Effector memory CD4-positive, alpha-beta T cell (primary cell): ENCODE data around the gene ZNF805.
"Not testable (repeated sequence)": the region's sequence is repeated elsewhere in the genome, so short reads cannot be mapped to it uniquely, and the experiment has no call there.

ENCODE experiments used
- DNase-seq, 3 donors: peaks; one replicate each; pipeline ENCODE4 v3.0.0-alpha.2; 2020
- H3K27ac ChIP-seq: 2 replicates; pipeline ENCODE4 v1.7.0; 2013; ENCODE audit warnings: mild to moderate bottlenecking, low read length, moderate library complexity; ENCODE audit not compliant: insufficient read depth, poor library complexity, severe bottlenecking
- H3K27me3 ChIP-seq: replicated peaks from 2 replicates; pipeline ENCODE4 v1.7.0; 2013; ENCODE audit warnings: mild to moderate bottlenecking, low read length; ENCODE audit not compliant: insufficient read depth, control insufficient read depth, poor library complexity, severe bottlenecking
- H3K36me3 ChIP-seq: 2 replicates; pipeline ENCODE4 v1.7.0; 2013; ENCODE audit warnings: mild to moderate bottlenecking, low read length, moderate library complexity; ENCODE audit not compliant: control insufficient read depth, insufficient read depth
- H3K4me1 ChIP-seq: 2 replicates; pipeline ENCODE4 v1.7.0; 2013; ENCODE audit warnings: low read length, mild to moderate bottlenecking; ENCODE audit not compliant: control insufficient read depth, insufficient read depth, poor library complexity, severe bottlenecking
- H3K4me3 ChIP-seq: 2 replicates; pipeline ENCODE4 v1.7.0; 2013; ENCODE audit warnings: low read length, low read depth, mild to moderate bottlenecking; ENCODE audit not compliant: insufficient read depth, poor library complexity, severe bottlenecking
- H3K9me3 ChIP-seq: 2 replicates; pipeline ENCODE4 v1.7.0; 2013; ENCODE audit warnings: mild to moderate bottlenecking, low read length, moderate library complexity; ENCODE audit not compliant: control insufficient read depth
- total RNA-seq, 3 donors: gene quantifications; one replicate each; lab custom pipeline; 2026; lab: John Stamatoyannopoulos, UW

The ZNF805 gene
- 56.4 to 79.5 (median 56.5) reads per million in 3 donors for total RNA-seq

DNA sequence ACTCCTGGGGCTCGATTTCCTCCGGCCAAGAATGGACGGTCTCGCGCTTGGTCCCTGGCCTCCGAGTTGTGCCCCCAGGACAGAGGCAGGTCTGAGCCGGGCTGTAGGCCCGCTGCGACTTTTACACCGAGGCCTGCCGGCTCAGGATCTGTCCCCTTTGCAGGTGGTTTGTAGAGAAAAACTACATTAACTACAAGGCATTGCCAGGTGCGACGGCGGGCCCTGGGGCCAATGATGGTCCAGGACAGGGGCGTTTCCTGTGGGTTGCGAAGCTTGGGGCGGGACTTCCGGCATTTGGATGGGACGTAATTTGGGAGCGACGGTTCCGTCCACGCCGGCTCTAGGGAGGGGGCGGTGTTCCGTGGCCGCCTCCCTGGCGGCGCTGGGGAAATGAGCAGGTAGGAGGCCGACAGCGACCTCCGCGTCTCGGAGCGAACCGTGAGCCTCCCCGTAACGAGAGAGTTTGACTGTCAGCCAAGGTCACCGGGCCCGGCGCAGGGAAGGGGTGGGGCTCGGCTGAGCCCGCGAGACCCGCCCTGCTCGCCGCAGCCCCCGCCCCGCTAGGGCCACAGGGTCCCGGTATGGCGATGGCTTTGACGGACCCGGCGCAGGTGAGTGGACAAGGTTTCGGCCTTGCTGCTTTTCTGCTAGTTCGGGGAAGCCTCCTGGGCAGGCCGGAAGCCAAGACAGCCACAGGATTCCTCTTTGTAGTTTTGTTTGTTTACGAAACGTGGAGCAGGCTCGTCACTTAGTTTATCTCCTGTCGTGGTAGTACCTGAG lies at the start of gene ZNF805:
Gene ZNF805 (plus strand): TSS at position 322 of the 780 bp plus-strand sequence. CDS start 260 bp downstream, at position 582.
- H3K27ac ChIP-seq, result peak within 1 kb of the TSS; percentile 94
- H3K9me3 ChIP-seq, result no peaks in the 10 kb centered on the region
- DNase-seq, result peak; percentile 91 to 94 (median 92)
- peaks cover 14% of the 10 kb centered on the region for H3K36me3 ChIP-seq
- H3K27me3 ChIP-seq, result no peaks in the 10 kb centered on the region
- H3K4me3 ChIP-seq, result peak within 1 kb of the TSS; percentile 80
- H3K4me1 ChIP-seq, result peaks cover 14% of the 10 kb centered on the region

DNA sequence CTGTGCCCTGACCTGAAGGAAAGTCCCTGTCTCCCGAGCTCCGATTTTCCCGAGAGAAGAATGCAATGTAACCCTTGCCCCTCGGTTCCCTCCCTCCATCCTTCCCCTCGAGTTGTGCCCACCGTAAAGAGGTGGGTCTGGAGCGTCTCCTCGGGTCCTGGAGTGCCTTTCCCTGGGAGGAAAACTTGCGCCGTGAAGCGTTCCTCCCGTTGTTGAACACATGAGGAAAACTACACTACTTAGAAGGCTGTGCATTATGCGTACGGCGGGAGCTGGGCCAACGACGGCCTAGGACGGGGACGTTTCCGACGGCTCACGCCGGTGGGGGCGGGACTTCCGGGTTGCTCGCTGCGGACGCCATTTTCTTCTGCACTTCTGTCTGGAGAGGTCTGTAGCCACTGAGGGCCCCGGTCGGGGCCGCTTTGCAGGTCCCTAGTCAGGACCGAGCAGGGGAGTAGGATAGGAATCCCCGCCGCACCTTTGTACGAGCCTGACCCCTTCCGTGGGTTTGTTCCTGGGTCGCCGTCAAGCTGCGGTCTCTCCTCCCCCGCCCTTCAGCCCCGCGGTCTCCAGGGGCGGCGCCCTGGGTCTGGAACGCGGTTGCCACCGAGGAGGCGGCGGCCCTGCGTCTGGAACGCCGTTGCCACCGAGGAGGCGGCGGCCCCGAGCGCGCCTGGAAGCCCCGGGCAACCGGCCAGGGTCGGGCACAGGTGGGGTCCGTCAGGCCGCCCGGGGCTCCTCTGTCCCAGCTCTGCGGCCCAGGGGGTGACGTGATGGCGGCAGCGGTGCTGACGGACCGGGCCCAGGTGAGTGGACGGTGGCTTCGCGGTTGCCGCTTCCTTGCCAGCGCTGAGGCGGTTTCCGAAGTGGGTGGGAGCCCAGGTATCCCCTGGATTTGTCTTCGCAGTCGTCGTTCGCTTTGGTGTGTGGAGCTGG lies 49.0 kb upstream of the ZNF805 start, which contains the start of gene ZNF264:
Gene ZNF264 (plus strand): TSS at position 360 of the 936 bp plus-strand sequence. CDS start 414 bp downstream, at position 774.
- Histone ChIP-seq H3K4me1 (peaks cover 13% of the 10 kb centered on the region), H3K27me3 (no peaks in the 10 kb centered on the region), H3K27ac (peak within 1 kb of the TSS; percentile 83), H3K36me3 (peaks cover 29% of the 10 kb centered on the region), H3K9me3 (no peaks in the 10 kb centered on the region), H3K4me3 (peak within 1 kb of the TSS; percentile 85)
- DNase-seq, result peak; percentile 69 to 78 (median 74)

DNA sequence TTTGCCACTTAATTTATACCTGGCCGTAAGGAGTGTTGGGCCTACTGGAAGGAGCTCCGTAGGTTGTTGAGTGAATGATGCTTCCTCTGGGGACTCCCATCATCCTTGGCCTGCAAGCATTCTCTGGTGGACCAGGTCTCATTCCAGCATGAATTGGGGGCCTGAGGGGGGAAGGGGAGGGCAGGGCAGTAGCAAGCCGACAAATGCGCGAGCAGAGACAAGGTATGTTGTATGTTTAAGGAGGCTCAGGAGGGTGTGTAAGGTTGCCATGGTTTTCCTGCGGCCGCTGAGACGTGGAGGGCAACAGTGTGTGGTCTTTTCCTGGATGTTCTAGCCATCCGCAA lies 48.4 kb upstream of the ZNF805 start:
- peak overlapping the region; percentile 85 for H3K4me3 ChIP-seq
- no peaks in the 10 kb centered on the region for H3K27me3 ChIP-seq
- DNase-seq, result no peak
- peaks cover 36% of the 10 kb centered on the region for H3K36me3 ChIP-seq
- H3K27ac ChIP-seq, result peak overlapping the region; percentile 83
- no peaks in the 10 kb centered on the region for H3K9me3 ChIP-seq
- H3K4me1 ChIP-seq, result peaks cover 13% of the 10 kb centered on the region

DNA sequence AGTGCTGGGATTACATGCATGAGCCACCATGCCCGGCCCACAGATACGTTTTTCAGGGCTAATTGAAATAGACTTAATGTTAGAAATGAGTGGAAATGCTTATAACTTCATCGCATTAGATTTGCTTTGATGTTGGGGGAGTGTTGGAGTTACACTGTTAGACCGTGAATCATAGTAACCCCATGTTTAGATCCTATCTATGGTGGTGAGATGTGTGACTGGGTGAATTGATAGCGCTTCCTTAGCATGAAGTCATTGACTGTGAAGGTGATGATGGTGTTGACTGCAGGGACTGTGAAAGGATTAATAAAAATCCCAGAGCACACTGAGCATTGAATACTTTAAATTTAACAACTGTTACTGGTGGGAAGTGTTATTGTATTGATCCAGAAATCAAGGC lies 47.4 kb upstream of the ZNF805 start:
- Histone ChIP-seq H3K4me3 (no peak overlapping the region), H3K27me3 (no peaks in the 10 kb centered on the region), H3K4me1 (peaks cover 13% of the 10 kb centered on the region), H3K36me3 (peaks cover 37% of the 10 kb centered on the region), H3K27ac (no peak overlapping the region), H3K9me3 (no peaks in the 10 kb centered on the region)
- DNase-seq, result no peak

DNA sequence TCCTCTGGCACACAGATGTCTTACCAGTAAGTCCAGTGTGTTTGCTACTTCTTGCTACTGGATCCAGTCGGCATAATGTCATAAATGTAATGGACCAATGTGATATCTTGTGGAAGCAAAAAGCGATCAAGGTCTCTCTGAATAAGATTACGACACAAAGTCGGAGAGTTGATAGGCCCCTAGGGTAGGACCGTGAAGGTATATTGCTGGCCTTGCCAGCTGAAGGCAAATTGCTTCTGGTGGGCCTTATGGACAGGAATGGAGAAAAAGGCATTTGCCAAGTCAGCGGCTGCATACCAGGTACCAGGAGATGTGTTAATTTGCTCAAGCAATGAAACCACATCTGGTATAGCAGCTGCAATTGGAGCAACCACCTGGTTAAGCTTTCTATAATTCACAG lies 42.6 kb upstream of the ZNF805 start:
- H3K36me3 ChIP-seq, result peaks cover 40% of the 10 kb centered on the region
- DNase-seq, H3K9me3 ChIP-seq, H3K27me3 ChIP-seq, H3K27ac ChIP-seq, H3K4me3 ChIP-seq, H3K4me1 ChIP-seq: not testable (repeated sequence)

DNA sequence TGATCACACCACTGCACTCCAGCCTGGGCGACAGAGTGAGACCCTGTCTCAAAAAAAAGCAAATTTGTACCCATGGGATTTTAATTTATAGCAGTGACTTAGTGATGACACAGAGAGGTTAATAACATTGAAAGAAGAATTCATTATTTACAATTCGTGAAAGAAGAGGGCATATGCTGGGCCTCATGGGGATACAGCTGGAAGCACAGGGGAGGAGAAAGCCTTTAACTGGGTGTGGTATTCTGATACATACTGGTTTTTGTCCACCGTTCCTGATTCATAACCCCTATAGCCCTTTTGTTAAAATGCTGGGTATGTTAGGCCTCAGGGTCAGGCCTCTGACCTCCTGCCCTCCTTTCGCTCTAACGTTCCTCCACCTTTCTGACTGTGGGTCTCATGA lies 38.3 kb upstream of the ZNF805 start:
- H3K9me3 ChIP-seq, result peaks cover 5% of the 10 kb centered on the region
- no peak overlapping the region for H3K27ac ChIP-seq
- H3K36me3 ChIP-seq, result peaks cover 27% of the 10 kb centered on the region
- no peaks in the 10 kb centered on the region for H3K4me1 ChIP-seq
- H3K4me3 ChIP-seq, result no peak overlapping the region
- H3K27me3 ChIP-seq, result no peaks in the 10 kb centered on the region
- no peak for DNase-seq

DNA sequence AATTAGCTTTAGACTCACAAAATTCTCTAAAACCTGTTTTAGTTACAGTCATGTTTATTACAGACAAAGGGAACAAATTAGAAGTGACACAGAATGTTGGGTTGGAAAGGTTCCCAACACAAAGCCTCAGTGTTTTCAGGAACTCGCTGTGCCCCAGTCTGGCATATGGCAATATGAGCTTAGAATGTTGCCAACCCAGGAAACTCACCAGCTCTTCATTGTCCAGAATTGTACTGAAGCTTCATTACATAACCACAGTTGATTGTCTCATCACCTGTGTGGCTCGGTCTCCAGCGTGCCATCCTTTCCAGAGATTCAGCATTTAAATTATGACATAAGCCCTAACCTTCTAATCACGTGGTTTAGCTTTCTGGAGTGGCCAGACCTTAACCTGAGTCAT lies 30.1 kb upstream of the ZNF805 start:
- H3K36me3 ChIP-seq, result peaks cover 57% of the 10 kb centered on the region
- no peaks in the 10 kb centered on the region for H3K4me1 ChIP-seq
- no peak for DNase-seq
- H3K27me3 ChIP-seq, result no peaks in the 10 kb centered on the region
- no peaks in the 10 kb centered on the region for H3K9me3 ChIP-seq
- no peak overlapping the region for H3K4me3 ChIP-seq
- H3K27ac ChIP-seq, result no peak overlapping the region

DNA sequence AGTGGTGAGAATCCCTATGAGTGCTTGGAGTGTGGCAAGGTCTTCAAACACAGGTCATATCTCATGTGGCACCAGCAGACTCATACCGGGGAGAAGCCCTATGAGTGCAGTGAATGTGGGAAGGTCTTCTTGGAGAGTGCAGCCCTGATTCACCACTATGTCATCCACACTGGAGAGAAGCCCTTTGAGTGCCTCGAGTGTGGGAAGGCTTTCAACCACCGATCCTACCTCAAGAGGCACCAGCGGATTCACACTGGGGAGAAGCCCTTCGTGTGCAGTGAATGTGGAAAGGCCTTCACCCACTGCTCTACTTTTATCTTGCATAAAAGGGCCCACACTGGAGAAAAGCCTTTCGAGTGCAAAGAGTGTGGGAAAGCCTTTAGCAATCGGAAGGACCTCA lies 28.3 kb upstream of the ZNF805 start:
- Histone ChIP-seq H3K4me3 (no peak overlapping the region), H3K36me3 (peaks cover 53% of the 10 kb centered on the region)

DNA sequence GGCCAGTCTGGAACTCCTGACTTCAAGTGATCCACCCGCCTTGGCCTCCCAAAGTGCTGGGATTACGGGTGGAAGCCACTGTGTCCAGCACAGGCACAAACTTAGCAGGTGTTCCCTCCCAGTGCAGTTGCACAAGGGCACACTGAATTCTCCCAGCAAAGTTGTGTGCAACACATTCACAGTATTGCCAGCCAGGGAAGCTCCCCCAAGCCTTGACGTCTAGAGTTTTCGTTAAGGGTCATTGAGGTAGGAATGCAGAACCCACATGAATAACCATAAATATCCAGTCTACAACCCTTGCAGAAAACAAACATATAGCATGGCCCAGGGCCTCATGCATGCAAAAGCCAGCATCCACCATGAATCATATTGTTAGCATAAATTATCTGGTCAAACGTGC lies 12.9 kb upstream of the ZNF805 start:
- Histone ChIP-seq H3K9me3 (no peaks in the 10 kb centered on the region), H3K36me3 (no peaks in the 10 kb centered on the region), H3K27ac (no peak overlapping the region), H3K4me3 (no peak overlapping the region), H3K4me1 (no peaks in the 10 kb centered on the region), H3K27me3 (no peaks in the 10 kb centered on the region)
- DNase-seq, result no peak

More for the DNA sequence above, 28.3 kb upstream of the ZNF805 start:
- DNase-seq, result no peak
- Histone ChIP-seq H3K27me3 (no peaks in the 10 kb centered on the region), H3K4me1 (no peaks in the 10 kb centered on the region), H3K9me3 (no peaks in the 10 kb centered on the region), H3K27ac (no peak overlapping the region)

DNA sequence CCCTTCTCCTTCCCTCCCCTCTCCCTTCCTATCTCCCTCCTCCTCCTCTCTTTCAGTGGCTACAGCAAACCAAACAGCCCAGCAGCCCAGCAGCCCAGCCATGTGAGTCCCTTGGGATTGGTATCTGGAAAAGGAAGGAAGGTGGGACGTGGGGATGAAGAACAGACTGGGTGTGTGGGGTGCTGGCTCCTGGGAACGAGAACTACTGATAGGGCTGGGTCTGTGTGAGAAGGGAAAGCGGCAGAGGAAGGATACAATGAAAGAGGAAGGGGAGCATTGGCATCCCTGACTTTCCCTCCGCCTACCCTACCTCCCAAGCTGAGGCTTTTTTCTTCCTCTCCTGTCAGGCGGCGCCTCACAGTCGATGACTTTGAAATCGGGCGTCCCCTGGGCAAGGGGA lies 8.7 kb upstream of the ZNF805 start:
- Histone ChIP-seq H3K4me3 (no peak overlapping the region), H3K27ac (no peak overlapping the region), H3K36me3 (no peaks in the 10 kb centered on the region), H3K9me3 (no peaks in the 10 kb centered on the region), H3K27me3 (no peaks in the 10 kb centered on the region), H3K4me1 (no peaks in the 10 kb centered on the region)
- DNase-seq, result no peak
